HL-60 (cell line): Measurements from ENCODE around the gene ANKRD12.

Experiments
- CTCF ChIP-seq: IDR thresholded peaks from one replicate; pipeline ENCODE4 v1.5.1; 2011; ENCODE audit warnings: low read length, control low read depth, inconsistent platforms; ENCODE audit not compliant: insufficient read depth
- SPI1 ChIP-seq: IDR thresholded peaks from 2 replicates; pipeline ENCODE4 v1.6.1; 2012; ENCODE audit warnings: low read depth, mild to moderate bottlenecking, borderline replicate concordance
- TF ChIP-seq, protein P1 (sequence below): IDR thresholded peaks from 2 replicates; pipeline ENCODE4 v1.6.1; 2012; ENCODE audit warnings: low read depth; ENCODE audit not compliant: insufficient replicate concordance

- TF ChIP-seq, protein P1, sequence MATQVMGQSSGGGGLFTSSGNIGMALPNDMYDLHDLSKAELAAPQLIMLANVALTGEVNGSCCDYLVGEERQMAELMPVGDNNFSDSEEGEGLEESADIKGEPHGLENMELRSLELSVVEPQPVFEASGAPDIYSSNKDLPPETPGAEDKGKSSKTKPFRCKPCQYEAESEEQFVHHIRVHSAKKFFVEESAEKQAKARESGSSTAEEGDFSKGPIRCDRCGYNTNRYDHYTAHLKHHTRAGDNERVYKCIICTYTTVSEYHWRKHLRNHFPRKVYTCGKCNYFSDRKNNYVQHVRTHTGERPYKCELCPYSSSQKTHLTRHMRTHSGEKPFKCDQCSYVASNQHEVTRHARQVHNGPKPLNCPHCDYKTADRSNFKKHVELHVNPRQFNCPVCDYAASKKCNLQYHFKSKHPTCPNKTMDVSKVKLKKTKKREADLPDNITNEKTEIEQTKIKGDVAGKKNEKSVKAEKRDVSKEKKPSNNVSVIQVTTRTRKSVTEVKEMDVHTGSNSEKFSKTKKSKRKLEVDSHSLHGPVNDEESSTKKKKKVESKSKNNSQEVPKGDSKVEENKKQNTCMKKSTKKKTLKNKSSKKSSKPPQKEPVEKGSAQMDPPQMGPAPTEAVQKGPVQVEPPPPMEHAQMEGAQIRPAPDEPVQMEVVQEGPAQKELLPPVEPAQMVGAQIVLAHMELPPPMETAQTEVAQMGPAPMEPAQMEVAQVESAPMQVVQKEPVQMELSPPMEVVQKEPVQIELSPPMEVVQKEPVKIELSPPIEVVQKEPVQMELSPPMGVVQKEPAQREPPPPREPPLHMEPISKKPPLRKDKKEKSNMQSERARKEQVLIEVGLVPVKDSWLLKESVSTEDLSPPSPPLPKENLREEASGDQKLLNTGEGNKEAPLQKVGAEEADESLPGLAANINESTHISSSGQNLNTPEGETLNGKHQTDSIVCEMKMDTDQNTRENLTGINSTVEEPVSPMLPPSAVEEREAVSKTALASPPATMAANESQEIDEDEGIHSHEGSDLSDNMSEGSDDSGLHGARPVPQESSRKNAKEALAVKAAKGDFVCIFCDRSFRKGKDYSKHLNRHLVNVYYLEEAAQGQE, result no peak
- TF ChIP-seq CTCF (no peak), SPI1 (no peak)
Observed at GRCh38 chr18:9126337-9126736, 10.2 kb upstream of the ANKRD12 start.
